HG03135 (cell line): ENCODE data around the gene TANC1.

ENCODE experiments used
- ATAC-seq: cut with Tn5 transposase; IDR thresholded peaks from one replicate; pipeline ENCODE4 v1.9.1; 2021; ENCODE audit warnings: mild to moderate bottlenecking, moderate library complexity; ENCODE audit not compliant: unreplicated experiment

The TANC1 gene

DNA sequence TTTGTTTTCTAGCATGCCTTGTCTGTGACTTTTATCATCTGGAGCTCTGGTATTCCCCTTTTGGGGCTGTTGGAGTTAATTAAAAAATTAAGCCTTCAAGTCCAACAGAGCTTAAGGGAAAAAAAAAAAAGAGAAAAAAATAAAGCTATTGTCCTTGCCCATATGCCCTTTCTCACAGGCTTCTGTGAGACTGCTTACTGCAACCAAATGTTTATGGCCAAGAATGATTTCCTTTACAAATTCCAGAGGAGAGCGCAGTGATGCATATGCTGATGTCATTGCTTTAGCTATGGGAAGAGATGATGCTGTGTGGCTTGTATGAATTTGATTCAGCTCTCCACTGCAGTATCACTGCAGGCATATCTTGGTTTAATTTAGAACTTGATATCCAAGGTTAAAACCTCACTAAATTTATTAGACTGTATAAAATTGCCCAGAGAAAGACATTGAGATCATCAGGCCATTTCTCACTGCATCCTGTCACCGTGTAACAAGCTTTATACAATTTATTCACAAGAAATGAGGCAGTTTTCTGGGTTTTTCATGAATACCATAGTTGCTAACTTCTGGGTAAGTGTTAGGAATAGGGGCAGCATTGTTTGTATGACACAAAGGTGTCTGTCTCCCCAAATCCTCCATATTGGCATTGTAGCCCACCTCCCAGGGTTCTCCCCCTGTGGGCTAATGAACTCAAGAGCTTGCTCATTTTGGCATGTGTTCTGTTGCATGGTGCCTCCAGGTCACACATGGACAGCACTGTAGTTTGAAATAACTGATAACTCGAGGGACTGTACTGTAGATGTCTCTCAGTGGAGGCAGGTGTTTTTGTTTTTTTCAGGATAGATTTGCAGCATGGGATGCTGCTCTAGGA, 85.0 kb downstream of the TANC1 start:
- no peak for ATAC-seq

DNA sequence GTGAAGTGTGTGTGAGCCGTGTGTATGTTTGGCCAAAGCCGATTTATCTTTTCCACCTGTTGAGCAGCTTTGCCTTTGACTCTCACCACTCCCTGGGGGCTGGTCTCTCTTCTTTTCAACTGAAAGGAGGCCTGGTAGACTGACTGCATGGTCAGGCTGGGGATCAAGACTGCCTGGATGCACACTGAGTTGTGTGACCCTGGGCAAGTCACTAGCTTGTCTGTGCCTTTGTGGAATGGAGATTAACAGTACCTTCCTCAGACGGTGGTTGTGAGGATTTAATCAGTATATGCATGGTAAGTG, 85.5 kb downstream of the TANC1 start:
- no peak for ATAC-seq

- no peak for ATAC-seq
Observed at GRCh38 chr2:159054985-159055384, 86.5 kb downstream of the TANC1 start.

DNA sequence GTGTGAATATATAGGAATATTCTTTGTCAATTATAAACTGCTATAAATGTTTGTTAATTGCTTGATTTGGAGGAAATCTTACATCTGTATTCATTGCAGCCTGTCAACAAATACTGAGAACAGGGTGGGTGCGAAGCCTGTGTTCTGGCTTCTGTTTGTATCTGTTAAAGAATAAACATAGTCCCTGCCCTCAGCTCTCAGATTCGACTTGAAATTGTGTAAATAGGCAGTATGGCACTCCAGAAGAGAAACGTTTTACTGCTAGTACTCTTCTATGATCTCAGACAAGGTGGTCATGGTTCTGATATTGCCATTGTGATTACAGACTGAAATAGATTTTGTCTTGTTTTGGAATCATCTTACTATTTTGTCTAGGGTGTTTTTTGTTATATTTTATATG, 92.1 kb downstream of the TANC1 start:
- no peak for ATAC-seq

DNA sequence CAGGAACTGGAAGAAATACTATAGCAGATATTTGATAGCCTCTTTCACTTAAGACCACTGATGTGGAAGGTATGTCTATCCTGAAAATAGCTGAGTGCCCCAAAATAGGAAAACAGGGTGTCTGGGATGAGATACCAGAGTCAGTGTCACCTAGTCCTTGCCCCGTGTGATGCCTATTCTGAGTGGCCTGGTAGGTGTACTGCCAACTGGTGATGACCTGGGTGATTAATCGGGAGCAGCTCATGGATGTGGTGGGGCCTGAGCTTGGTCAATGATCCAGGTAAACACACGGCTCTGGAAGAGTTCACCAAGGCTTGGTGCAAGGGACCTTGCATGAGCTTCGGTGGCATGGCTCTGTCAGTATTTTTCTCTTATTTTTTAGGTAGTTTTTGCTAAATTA, 95.2 kb downstream of the TANC1 start:
- ATAC-seq = no peak

DNA sequence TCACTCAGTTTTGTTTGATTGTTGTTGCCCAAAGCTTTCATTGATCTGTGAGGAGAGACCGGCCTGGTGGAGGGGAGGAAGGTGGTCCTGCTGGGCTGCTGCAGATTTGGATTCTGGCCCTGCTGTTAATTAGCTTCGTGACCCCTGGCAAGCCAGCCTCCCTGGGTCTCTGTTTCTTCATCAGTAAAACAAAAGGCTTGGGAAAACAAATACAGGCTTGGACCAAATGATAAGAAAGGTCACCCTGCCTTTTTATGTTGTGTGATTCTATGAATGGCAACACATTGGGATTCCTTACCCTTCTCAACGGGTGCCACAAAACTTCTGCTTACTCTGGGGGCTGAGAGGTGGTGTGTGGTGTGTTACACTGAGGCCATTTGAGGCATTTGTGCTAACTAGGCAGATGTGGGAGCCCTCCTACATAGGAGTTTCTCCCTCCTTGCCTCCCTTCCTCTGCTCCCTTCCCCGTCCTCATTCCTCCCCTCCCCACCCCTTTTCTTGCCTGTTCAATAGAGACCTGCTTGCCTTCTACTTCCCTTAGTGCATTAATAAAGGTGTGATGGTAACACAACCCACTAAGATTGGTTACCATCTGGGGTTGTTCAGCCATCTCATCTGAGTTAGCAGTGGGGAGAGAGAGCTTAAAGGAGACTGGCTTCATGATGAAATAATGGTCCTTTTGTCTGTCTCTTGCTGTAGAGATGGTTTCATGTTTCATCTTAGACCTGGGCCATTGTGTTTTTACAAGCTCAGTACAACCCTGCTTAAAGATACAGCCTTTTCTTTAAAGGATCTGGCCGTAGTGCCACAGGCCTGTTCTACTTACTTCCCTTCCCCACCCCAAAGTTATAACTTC, 96.2 kb downstream of the TANC1 start:
- no peak for ATAC-seq

GRCh38 chr2:159065313-159065712, 96.9 kb downstream of the TANC1 start:
- ATAC-seq = no peak

GRCh38 chr2:159065891-159066290, 97.5 kb downstream of the TANC1 start:
- ATAC-seq = no peak

DNA sequence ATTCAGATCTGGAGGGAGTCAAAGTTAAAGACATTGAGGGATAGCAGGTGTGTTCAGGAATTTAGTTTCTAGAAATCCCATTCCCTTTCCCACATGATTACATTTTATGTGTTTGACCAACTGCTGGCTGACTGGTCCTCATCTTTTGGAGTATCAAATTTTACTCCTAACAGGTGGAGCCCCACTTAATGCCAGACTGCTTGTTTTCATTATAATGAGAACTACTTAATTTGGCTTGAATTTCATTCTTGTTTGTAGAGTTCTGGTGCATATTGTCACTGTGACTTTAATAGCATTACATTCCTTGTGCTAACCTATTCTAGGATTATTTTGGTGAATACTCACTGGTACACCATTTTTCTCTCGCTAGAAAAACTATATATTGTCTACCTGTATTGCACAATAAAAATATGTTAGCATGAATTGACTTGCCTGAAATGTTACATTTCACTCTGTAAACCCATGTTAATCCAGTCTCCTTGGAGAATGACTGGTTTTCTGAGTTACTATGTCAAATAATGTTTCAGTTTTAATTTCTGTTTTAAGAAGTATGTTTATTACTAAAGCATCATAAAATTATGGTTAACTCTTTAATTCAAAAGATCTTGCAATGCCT, 98.2 kb downstream of the TANC1 start:
- no peak for ATAC-seq

DNA sequence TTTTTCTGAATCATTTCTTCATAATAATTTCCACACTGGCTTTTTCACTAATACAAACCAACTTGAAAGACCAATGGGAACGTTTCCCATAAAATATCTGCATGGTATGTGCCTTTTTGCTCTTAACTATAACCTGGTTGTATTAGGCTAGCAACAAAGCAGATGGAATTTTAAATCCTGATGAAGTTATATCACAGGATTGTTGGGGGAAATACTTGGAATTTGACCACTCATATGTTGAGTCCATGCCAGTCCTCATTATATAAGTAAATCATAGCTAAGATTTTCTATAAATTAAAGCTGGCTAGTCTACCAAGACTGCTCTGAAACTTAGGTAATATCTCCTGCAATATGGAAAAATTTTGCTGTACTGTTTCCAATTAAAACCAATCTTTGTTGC, 99.5 kb downstream of the TANC1 start:
- no peak for ATAC-seq

GRCh38 chr2:159069229-159069628, 100.8 kb downstream of the TANC1 start:
- ATAC-seq = no peak

DNA sequence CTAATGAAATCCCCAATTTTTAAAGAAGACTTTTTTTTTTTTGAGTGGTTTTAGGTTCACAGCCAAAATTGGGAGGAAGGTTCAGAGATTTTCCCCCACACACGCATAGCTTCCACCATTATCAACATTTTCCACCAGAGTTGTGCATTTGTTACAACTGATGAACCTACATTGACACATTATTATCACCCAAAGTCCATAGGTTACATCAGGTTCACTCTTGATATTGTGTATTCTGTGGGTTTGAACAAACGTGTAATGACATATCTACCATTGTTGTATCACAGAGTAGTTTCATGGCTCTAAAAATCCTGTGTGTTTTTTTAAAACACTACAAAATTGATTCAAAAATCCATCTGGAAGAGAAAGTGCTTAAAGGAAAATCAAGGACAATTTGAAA, 101.8 kb downstream of the TANC1 start:
- no peak for ATAC-seq

- no peak for ATAC-seq
Observed at GRCh38 chr2:159071190-159071915, 102.9 kb downstream of the TANC1 start.

DNA sequence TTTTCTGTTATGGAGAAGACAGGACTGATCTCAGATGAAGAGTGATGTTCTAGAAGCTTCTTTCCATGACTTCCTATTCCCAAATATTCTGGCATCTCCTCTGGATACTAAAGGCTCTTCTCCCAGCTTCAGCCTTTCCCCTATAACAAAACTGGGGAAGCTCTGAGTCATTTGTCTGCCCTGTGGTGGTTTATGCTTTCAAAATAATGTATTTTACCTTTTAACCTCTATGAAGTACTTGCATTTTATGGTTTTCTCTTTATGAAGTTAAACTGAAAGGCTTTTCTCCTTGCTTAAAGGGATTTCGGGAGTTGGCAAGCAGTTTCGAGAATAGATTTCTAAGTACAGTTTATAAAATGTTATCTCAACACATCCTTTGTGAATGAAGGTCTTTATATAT, 104.4 kb downstream of the TANC1 start:
- no peak for ATAC-seq

GRCh38 chr2:159073256-159073655, 104.8 kb downstream of the TANC1 start:
- no peak for ATAC-seq

DNA sequence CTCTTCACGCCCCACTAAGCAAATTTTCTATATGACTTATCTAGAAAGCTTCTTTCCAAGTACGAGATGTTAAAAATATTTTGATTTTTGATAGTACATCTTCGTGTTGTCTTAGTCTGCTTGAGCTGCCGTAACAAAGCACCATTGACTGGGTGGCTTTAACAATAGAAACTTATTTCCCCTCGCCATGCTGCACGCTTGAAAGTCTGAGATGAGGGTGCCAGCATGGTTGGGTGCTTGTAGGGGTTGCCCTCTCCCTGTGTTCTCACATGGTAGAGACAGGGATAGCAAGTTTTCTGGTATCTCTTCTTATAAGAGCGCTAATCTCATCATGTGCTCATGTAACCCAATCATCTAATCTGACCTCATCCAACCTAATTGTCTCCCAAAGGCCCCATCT, 106.2 kb downstream of the TANC1 start:
- ATAC-seq = no peak

GRCh38 chr2:159075727-159076126, 107.3 kb downstream of the TANC1 start:
- ATAC-seq = no peak

DNA sequence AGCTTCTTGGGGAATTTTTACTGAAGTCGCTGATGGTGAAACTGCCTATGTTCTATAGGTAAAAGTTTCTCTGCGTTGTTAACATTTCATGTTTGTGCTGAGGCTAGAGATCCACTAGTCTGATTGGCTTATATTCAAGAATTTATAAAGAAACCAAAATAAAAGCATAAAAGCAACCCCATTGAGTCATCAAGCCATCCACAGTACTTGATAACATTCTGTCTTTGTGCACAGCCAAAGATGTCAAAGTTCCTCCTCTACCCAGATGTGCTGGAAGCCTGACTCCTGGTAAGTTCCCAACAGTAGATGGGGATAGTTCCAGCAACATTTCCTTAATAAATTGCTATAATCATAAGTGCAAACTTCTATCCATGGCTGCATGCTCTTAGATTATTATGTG, 107.8 kb downstream of the TANC1 start:
- no peak for ATAC-seq

GRCh38 chr2:159077869-159078268, 109.4 kb downstream of the TANC1 start:
- no peak for ATAC-seq

GRCh38 chr2:159078443-159078842, 110.0 kb downstream of the TANC1 start:
- no peak for ATAC-seq

DNA sequence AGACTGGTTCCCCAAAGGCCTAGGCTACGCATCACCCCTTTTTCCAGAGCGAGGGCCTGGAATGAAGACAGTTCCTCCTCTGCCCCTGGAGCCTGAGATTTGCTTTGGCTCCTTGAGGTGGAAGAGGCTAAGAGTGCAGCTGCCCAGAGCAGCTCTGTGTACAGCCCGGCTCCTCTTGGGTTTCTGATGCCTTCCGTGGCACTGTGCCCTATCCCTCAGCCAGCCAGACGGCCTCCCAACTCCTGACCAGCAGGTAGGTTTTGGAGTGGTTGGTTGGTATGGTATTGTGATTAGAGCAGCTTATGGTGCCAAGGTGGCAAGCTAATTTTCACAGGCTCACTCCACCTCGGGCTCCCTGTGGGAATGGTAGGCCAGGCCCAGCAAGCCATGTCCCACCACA, 112.2 kb downstream of the TANC1 start:
- no peak for ATAC-seq
